ENCODE data around the gene BCL11B.

BCL11B gene

GRCh38 chr14:99224116-99224910, 47.7 kb downstream of the BCL11B start:
- no peak for DNase-seq (ENCODE audit: low spot score)

- no peak for DNase-seq (ENCODE audit: low spot score)
These were observed 50.6 kb downstream of the BCL11B start for GRCh38 chr14:99221445-99221844.

- DNase-seq (ENCODE audit: low spot score), result no peak
These were observed 54.7 kb downstream of the BCL11B start for GRCh38 chr14:99217066-99217955.

- DNase-seq (ENCODE audit: low spot score), result no peak
These were observed 55.8 kb downstream of the BCL11B start for GRCh38 chr14:99216191-99216590.

GRCh38 chr14:99215277-99215676, 56.7 kb downstream of the BCL11B start:
- DNase-seq (ENCODE audit: low spot score), result no peak

GRCh38 chr14:99214701-99215100, 57.3 kb downstream of the BCL11B start:
- DNase-seq (ENCODE audit: low spot score), result no peak

GRCh38 chr14:99213527-99213971, 58.4 kb downstream of the BCL11B start:
- no peak for DNase-seq (ENCODE audit: low spot score)

GRCh38 chr14:99213101-99213500, 58.9 kb downstream of the BCL11B start:
- DNase-seq (ENCODE audit: low spot score), result no peak

GRCh38 chr14:99212646-99213045, 59.4 kb downstream of the BCL11B start:
- no peak for DNase-seq (ENCODE audit: low spot score)

- DNase-seq (ENCODE audit: low spot score), result no peak
These were observed 59.8 kb downstream of the BCL11B start for GRCh38 chr14:99212199-99212598.

- no peak for DNase-seq (ENCODE audit: low spot score)
These were observed 60.6 kb downstream of the BCL11B start for GRCh38 chr14:99211410-99211809.

GRCh38 chr14:99210333-99210732, 61.7 kb downstream of the BCL11B start:
- DNase-seq (ENCODE audit: low spot score), result no peak

GRCh38 chr14:99209409-99209808, 62.6 kb downstream of the BCL11B start:
- no peak for DNase-seq (ENCODE audit: low spot score)

GRCh38 chr14:99208318-99208717, 63.7 kb downstream of the BCL11B start:
- no peak for DNase-seq (ENCODE audit: low spot score)

GRCh38 chr14:99207456-99207855, 64.5 kb downstream of the BCL11B start:
- DNase-seq (ENCODE audit: low spot score), result no peak

GRCh38 chr14:99206090-99206489, 65.9 kb downstream of the BCL11B start:
- DNase-seq (ENCODE audit: low spot score), result no peak

- DNase-seq (ENCODE audit: low spot score), result no peak
These were observed 66.8 kb downstream of the BCL11B start for GRCh38 chr14:99205086-99205688.

- no peak for DNase-seq (ENCODE audit: low spot score)
These were observed 68.2 kb downstream of the BCL11B start for GRCh38 chr14:99203801-99204200.

GRCh38 chr14:99203080-99203479, 68.9 kb downstream of the BCL11B start:
- no peak for DNase-seq (ENCODE audit: low spot score)

GRCh38 chr14:99202516-99202915, 69.5 kb downstream of the BCL11B start:
- DNase-seq (ENCODE audit: low spot score), result no peak

GRCh38 chr14:99201351-99202073, 70.5 kb downstream of the BCL11B start:
- no peak for DNase-seq (ENCODE audit: low spot score)

GRCh38 chr14:99200654-99201005, 71.4 kb downstream of the BCL11B start:
- no peak for DNase-seq (ENCODE audit: low spot score)
